Stimulated activated CD8-positive, alpha-beta memory T cell treated with anti-CD3 and anti-CD28 coated beads, Interleukin-4, amount 100 ng/mL, for 24 hours (primary cell): ENCODE results near the gene EVC2.

Experiments
- DNase-seq: peaks from one replicate; pipeline ENCODE4 v3.0.0-alpha.2; 2020; ENCODE audit warnings: low read depth

The EVC2 gene

GRCh38 chr4:5566991-5567390 lies 141.4 kb downstream of the EVC2 start:
- DNase-seq: no peak

DNA sequence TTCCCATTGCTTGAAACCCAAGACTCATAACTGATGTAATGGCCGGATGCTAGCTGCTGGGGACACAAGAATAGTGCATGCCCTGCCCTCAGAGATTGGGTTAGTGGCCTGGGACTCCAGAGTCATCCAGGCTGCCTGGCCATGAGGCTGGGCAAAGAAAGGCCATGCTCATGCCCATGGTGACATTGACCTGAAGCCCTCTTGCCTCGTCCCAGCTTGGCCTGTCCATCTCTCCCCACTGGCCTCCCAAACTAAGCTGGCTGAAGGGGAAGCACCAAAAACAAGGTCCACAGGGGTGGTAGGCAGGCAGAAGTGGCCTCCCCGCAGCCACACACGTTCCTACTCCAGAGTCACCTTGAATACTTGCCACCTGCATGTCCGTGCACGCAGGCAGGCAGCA lies 141.8 kb downstream of the EVC2 start:
- no peak for DNase-seq

- no peak for DNase-seq
These were observed 144.5 kb downstream of the EVC2 start for GRCh38 chr4:5563856-5564255.

DNA sequence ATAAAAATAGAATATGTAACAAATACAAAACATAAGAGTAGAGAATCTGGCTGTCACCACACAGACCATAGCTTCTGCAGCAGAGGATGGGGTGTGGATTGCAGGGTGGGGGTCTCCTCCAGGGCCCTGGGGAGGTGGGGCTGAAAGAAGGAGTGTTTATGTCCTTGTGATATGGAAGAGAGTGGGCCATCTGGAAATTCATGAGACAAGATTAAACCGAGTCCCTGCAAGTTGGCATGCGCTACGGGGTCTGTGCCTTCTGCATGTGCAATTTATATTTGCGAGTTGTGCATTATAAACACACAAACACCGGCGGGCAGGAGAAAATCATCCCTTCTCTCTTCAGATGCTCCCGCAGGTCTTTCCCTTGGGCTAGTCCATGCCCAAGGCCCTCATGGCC lies 145.9 kb downstream of the EVC2 start:
- DNase-seq: no peak

DNA sequence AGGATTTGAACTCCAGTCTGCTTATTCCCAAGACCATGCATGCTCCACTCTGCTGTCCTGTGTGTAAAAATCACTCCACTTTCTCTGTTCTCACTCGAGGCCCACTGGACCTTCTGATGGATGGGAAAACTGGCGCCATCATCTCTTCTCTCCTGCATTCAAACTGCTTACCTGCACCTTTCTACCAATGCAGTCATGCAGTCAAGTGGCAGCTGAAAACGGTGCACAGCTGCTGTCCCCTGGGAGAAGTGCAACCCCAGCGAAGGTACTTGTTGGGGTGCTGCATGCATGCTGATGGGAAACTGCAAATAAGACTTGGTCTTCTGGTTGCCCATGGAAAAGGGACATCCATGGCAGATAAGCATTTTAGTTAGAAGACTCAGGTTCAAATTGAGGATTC lies 147.1 kb downstream of the EVC2 start:
- DNase-seq: no peak

DNA sequence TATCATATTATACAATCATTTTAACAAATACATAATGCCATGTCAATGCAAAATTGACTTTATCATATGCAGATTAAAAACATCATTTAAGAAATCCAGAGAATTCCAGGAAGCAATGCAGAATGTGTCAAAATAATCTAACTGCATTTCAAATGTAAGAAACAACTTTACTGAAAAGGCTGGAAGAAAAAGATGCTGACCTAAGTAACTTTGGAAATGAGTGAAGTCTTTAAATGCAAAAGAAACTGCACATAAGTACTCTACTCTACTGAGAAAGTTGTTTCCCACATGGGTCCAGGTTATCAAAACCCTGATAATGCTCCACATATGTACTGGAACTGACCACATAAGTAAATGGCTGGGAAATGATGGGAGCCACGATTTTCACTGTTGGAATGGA lies 149.9 kb downstream of the EVC2 start:
- no peak for DNase-seq

DNA sequence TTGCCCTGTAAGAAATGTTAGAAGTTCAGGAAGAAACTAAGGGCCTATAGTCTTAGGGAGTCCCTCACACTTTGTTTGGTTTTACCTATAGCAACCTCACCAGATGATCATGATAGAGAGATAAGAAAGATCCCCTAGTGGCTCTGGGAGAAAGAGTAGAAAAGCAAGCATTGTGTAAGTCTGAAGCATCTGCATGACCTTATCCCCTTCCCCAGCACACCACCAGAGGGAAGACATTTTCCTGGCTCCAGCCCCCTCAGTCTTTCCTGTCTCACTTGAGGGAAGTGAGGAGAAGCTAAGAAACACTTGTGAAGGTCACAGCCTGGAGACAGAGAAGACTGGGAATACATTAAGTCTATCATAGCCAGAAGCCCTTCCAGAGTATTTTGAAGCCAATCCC lies 154.0 kb downstream of the EVC2 start:
- DNase-seq: no peak

- DNase-seq: no peak
These were observed 154.6 kb downstream of the EVC2 start for GRCh38 chr4:5553801-5554200.

DNA sequence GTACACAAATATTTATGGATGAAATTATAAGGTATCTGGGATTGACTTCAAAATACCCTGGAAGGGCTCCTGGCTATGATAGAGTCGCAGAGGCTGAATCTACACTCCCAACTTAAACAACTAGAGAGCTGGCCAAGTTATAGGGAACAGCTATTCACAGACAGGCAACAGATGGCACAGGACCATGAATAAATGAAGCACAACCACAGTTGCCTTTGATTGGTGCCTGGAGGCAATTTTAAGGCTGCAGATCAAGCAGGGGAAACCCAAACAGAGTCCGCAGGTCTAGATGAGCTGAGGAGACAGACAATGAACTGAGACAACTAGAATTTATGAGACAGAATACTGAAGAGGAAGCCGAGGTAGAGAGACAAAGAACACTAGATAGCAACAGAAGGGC lies 155.9 kb downstream of the EVC2 start:
- no peak for DNase-seq

DNA sequence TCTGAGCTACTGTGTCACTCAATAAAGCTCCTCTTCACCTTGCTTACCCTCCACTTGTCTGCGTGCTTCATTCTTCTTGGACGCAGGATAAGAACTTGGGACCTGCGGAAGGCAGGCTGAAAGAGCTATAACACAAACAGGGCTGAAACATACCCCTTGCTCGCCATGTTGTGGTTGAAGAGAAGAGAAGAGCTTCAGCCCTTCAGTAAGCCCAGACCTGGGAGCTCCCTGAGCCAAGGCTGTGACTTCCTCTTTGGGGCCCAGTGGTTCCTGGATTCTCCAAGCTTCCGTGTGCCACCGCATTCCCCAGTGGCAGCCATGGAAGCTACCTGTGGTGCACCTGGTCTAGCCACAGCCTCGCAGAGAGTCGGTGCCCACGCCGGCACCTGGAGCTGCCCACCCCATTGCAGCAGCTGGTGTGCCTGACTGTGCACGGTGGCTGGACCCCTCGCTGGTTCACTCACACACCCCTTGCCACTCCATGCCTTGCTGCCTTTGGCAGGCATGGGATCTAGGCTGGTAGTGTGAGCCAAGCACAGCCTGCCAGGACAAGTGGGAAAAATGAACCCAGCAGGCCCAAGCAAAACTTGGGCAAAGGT lies 160.6 kb downstream of the EVC2 start:
- DNase-seq: no peak

GRCh38 chr4:5545271-5545670 lies 163.1 kb downstream of the EVC2 start:
- DNase-seq: no peak

GRCh38 chr4:5544762-5545161 lies 163.6 kb downstream of the EVC2 start:
- DNase-seq: no peak

- no peak for DNase-seq
These were observed 164.7 kb downstream of the EVC2 start for GRCh38 chr4:5543681-5544080.

- DNase-seq: no peak
These were observed 167.2 kb downstream of the EVC2 start for GRCh38 chr4:5541169-5541568.

DNA sequence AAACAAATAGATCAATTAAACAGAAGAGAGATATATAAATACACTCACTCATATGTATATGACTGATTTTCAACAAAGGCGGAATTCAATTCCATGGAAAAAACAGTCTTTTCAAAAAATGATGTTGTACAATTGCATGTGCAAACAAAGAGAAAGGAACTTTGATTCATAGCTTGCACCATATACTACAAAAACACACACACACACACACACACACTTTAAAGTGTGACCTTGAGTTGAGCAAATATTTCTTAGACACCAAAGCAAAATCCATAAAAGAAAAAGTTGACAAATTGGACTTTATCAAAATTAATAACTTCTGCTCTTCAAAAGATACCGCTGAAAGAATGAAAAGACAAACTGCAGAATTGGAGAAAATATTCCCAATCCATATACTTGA lies 168.8 kb downstream of the EVC2 start:
- DNase-seq: no peak

DNA sequence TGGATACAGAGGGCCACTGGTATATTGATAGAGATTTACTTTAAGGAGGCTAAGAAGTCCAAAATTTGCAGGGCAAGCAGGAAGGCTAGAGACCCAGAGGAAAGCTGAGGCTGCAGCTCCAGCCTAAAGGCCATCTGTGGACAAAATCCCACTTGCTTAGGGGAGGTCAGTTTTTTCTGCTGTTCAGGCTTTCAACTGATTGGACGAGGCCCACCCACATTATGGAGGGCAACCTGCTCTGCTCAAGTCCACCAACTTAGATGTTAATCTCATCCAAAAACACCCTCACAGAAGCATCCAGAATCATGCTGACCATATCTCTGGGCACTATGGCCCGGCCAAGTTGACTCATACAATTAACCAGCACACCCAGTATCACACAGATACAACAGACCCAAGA lies 176.3 kb downstream of the EVC2 start:
- DNase-seq: no peak

DNA sequence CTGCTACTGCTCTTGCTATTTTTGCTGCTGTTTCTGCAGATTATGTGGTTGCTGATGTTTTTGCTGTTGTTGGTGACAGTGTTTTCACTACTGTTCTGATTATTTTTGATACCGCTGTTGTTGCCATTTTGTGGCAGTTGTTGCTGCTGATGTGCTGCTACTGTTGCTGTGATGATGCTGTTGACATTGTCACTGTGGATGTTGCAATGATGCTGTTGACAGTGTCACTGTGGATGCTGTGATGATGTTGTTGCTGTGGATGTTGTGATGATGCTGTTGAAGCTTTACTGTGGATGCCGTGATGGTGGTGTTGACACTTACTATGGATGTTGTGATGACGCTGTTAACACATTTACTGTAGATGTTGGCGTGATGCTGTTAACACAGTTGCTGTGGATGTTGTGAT lies 180.3 kb downstream of the EVC2 start:
- no peak for DNase-seq

DNA sequence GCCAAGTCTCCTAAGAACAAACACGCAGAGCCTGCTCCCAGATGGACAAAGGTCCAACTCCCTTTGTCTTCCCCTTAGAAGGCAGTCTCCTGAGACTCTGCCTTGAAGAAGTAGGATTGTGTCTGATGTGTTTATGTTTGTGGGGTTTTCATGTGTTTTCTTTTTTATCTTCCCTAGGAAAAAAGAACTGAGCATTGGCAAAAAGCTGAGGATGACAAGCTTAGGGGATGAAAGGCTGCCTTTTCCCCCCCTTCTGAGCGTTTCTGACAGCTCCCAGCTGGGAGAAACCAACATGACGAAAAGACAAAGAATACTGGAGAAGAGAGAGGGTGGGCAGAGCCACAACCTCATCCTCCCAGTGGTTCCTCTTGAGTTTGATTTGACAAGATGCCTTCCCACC lies 181.1 kb downstream of the EVC2 start:
- no peak for DNase-seq

DNA sequence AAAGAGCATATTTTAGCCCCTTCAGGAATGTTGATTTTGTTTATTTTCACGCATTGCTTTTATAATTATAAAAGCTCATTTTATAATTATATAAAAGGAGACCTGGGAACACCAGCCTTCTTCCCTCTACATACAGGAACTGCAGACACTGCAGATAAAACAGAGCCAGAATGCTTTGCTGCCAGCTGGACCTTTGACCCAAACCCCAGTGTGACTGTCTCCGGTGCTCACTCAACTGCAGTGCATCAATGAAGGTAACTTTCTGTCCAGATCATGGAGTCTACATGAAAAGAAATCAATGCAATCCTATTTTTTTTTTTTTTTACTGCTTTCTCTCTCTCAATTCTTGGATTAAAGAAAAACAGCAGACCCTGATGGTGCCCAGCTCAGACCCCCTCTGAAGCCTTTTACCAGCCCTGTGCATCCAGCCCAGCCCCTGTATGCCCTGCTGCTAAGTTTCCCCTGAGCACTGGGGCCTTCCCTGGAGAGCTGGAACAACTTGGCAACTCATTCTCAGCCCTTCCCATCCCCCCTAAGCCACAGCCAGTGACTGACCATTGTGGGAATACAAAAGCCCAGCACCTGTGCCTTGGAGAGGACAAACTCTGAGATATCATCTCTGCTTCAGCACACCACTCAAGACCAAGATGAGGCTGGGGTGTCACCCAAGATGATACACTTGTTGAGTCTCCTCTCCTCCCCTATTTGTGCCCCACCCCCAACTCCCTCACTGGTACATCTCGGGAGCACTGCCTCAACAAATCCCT lies 182.1 kb downstream of the EVC2 start:
- no peak for DNase-seq

DNA sequence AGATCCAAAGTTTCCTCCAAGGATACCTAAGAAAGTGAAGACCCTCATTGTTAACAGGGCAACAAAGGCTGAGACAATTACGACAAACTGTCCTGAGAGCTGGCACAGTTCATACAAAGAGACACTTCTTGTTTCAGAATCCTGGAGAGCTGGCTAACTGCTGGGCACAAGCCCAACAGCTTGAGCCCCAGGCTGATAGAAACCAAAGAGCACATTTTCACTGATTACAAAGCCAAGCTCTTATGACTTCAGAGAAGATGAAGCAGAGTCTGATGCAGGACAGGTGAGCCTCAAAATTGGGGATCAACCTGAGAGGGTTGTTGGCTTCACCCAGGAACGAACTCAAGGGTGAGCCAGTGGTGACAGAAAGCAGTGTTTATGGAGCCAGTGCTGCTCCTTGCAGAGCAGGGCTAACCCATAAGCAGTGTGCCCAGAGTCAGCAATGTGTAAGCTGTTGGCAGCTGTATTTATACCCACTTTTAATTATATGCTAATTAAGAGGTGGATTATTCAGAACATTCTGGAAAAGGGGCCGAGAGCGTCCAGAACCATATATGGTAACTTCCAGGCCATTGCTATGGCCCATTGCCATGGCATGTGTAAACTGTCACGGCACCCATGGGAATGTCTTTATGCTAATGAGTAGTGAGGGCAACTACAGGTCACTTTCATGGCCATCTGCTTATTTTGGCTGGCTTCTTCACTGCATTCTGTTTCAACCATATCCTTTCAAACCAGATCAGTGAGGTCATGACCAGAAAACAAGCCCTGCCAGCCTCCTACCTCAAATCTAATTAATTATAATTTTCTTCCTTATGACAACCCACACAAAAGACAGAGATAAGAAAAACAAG lies 183.7 kb downstream of the EVC2 start:
- DNase-seq: no peak

- no peak for DNase-seq
These were observed 191.0 kb downstream of the EVC2 start for GRCh38 chr4:5517372-5517771.

- no peak for DNase-seq
These were observed 192.7 kb downstream of the EVC2 start for GRCh38 chr4:5515646-5516045.
